SK-N-SH (cell line): ENCODE data around the gene PRTFDC1. TPM values are rescaled to one million over a fixed set of nuclear protein-coding genes. Genes with fewer than 3 reads are reported as not detected.

Experiments
- CTCF ChIA-PET: fragments of 300-600, 350-600 bp; formaldehyde crosslinking; extraction: SDS; loops from one replicate; lab custom pipeline; 2021; lab: Yijun Ruan, JAX
- POLR2A ChIA-PET: fragments of 350-600 bp; sonication (Branson Sonifier 250); formaldehyde crosslinking; extraction: SDS; loops from one replicate; lab custom pipeline; 2020; ENCODE audit warnings: antibody characterized with exemption, inconsistent platforms; lab: Yijun Ruan, JAX
- DNase-seq: peaks from one replicate; pipeline ENCODE4 v3.0.0; 2012
- H2AFZ ChIP-seq: fragments of 200-600 bp; sonication (generic); 2 replicates; pipeline ENCODE4 v1.8.1; 2016; ENCODE audit warnings: antibody characterized with exemption, mild to moderate bottlenecking, low read depth
- H3F3A ChIP-seq: fragments of 200-600 bp; sonication (generic); replicated peaks from 2 replicates; pipeline ENCODE3; 2016; ENCODE audit warnings: antibody characterized with exemption, mild to moderate bottlenecking; ENCODE audit not compliant: insufficient read depth
- H3K27ac ChIP-seq, 2 experiments: fragments of 200-500 bp in 1 of 2; fragments of 200-600 bp in 1 of 2; sonication (Bioruptor generic) in 1 of 2; sonication (generic), shearing (Covaris generic) in 1 of 2; 2 replicates each; pipeline versions ENCODE4 v1.5.1 to v1.6.1; 2014 to 2016; ENCODE audit warnings: low read depth in 2 of 2, inconsistent platforms in 1 of 2, low read length in 1 of 2, mild to moderate bottlenecking in 1 of 2, mixed read lengths in 1 of 2
- H3K27me3 ChIP-seq: fragments of 200-600 bp; sonication (generic), shearing (Covaris generic); 2 replicates; pipeline ENCODE4 v1.6.1; 2016; ENCODE audit warnings: mixed run types; ENCODE audit not compliant: insufficient read depth
- H3K36me3 ChIP-seq, 2 experiments: fragments of 200-500 bp in 1 of 2; fragments of 200-600 bp in 1 of 2; sonication (Bioruptor generic) in 1 of 2; sonication (generic) in 1 of 2; replicated peaks in 1 of 2; 2 replicates each; pipeline versions ENCODE3 to v1.5.1; 2014 to 2016; ENCODE audit warnings: low read length in 1 of 2, mild to moderate bottlenecking in 1 of 2; ENCODE audit not compliant: insufficient read depth in 2 of 2, control insufficient read depth in 1 of 2
- H3K4me1 ChIP-seq, 2 experiments: fragments of 200-500 bp in 1 of 2; fragments of 200-600 bp in 1 of 2; sonication (Bioruptor generic) in 1 of 2; sonication (generic), shearing (Covaris generic) in 1 of 2; 2 replicates each; pipeline versions ENCODE4 v1.5.1 to v1.6.1; 2014 to 2016; ENCODE audit warnings: low read depth in 1 of 2, low read length in 1 of 2, mixed run types in 1 of 2; ENCODE audit not compliant: insufficient read depth in 2 of 2, control insufficient read depth in 1 of 2
- H3K4me2 ChIP-seq: fragments of 200-600 bp; sonication (generic), shearing (Covaris generic); 2 replicates; pipeline ENCODE4 v1.6.1; 2017; ENCODE audit warnings: mixed run types
- H3K4me3 ChIP-seq, 2 experiments: fragments of 200-500 bp in 1 of 2; fragments of 200-600 bp in 1 of 2; sonication (Bioruptor generic) in 1 of 2; sonication (generic), shearing (Covaris generic) in 1 of 2; 2 replicates each; pipeline versions ENCODE4 v1.5.1 to v1.8.1; 2014 to 2016; ENCODE audit warnings: low read depth in 2 of 2, inconsistent platforms in 1 of 2, low read length in 1 of 2, mild to moderate bottlenecking in 1 of 2, mixed read lengths in 1 of 2, moderate library complexity in 1 of 2
- H3K79me2 ChIP-seq: fragments of 200-600 bp; sonication (generic); 2 replicates; pipeline ENCODE4 v1.8.1; 2017; ENCODE audit warnings: mild to moderate bottlenecking; ENCODE audit not compliant: insufficient read depth
- H3K9ac ChIP-seq: fragments of 200-600 bp; sonication (generic); 2 replicates; pipeline ENCODE4 v1.6.1; 2017; ENCODE audit warnings: mixed run types
- H3K9me2 ChIP-seq: fragments of 200-600 bp; sonication (generic); 2 replicates; pipeline ENCODE4 v1.6.1; 2017; ENCODE audit warnings: mixed run types
- H3K9me3 ChIP-seq: fragments of 200-600 bp; sonication (generic); 2 replicates; pipeline ENCODE4 v1.6.1; 2017; ENCODE audit warnings: mixed run types, mild to moderate bottlenecking, moderate library complexity
- H4K20me1 ChIP-seq: fragments of 200-600 bp; sonication (generic); 2 replicates; pipeline ENCODE4 v1.6.1; 2017; ENCODE audit warnings: mild to moderate bottlenecking, mixed run types; ENCODE audit not compliant: insufficient read depth
- ELF1 ChIP-seq: IDR thresholded peaks from 2 replicates; pipeline ENCODE4 v1.4.0; 2012
- FOSL2 ChIP-seq: IDR thresholded peaks from 2 replicates; pipeline ENCODE4 v1.4.0; 2012; ENCODE audit warnings: low read depth, mild to moderate bottlenecking, moderate library complexity, borderline replicate concordance
- FOXM1 ChIP-seq: IDR thresholded peaks from 2 replicates; pipeline ENCODE4 v1.4.0; 2012; ENCODE audit warnings: low read depth, mild to moderate bottlenecking
- GATA2 ChIP-seq: sonication (generic); formaldehyde crosslinking; IDR thresholded peaks from 2 replicates; pipeline ENCODE4 v1.5.0; 2020; ENCODE audit warnings: mild to moderate bottlenecking, missing genetic modification reagents
- JUND ChIP-seq: IDR thresholded peaks from 2 replicates; pipeline ENCODE4 v1.4.0; 2012
- MEF2A ChIP-seq: IDR thresholded peaks from 2 replicates; pipeline ENCODE4 v1.4.0; 2012; ENCODE audit warnings: low read depth, borderline replicate concordance
- MXI1 ChIP-seq: IDR thresholded peaks from 2 replicates; pipeline ENCODE4 v1.6.1; 2012; ENCODE audit warnings: mild to moderate bottlenecking, low read depth, low read length, improper control_type of control experiment
- NFIC ChIP-seq: IDR thresholded peaks from 2 replicates; pipeline ENCODE4 v1.4.0; 2012; ENCODE audit warnings: borderline replicate concordance
- POLR2AphosphoS5 ChIP-seq: IDR thresholded peaks from 2 replicates; pipeline ENCODE4 v1.6.1; 2012; ENCODE audit warnings: low read depth, low read length
- RAD21 ChIP-seq: IDR thresholded peaks from 2 replicates; pipeline ENCODE4 v1.6.1; 2012; ENCODE audit warnings: mild to moderate bottlenecking, low read length
- RCOR1 ChIP-seq: fragments of 150-350 bp; IDR thresholded peaks from 2 replicates; pipeline ENCODE4 v1.6.1; 2017; ENCODE audit warnings: antibody characterized with exemption, low read length
- RXRA ChIP-seq: IDR thresholded peaks from 2 replicates; pipeline ENCODE4 v1.4.0; 2012; ENCODE audit warnings: low read depth, mild to moderate bottlenecking, borderline replicate concordance
- SIN3A ChIP-seq: IDR thresholded peaks from 2 replicates; pipeline ENCODE4 v1.6.1; 2012; ENCODE audit warnings: low read depth, mild to moderate bottlenecking, low read length, moderate library complexity, borderline replicate concordance
- TAF1 ChIP-seq: IDR thresholded peaks from 2 replicates; pipeline ENCODE4 v1.6.1; 2012; ENCODE audit warnings: low read depth, mild to moderate bottlenecking, low read length, moderate library complexity, borderline replicate concordance
- TCF12 ChIP-seq: IDR thresholded peaks from 2 replicates; pipeline ENCODE4 v1.4.0; 2012
- YY1 ChIP-seq: IDR thresholded peaks from 2 replicates; pipeline ENCODE4 v1.4.0; 2012; ENCODE audit warnings: low read depth, mild to moderate bottlenecking
- WGBS: methylation state at CpG from one replicate; pipeline ENCODE4 v1.1.6; 2017; ENCODE audit warnings: low lambda C conversion rate; 5-methylcytosine and 5-hydroxymethylcytosine counted together
- polyA plus RNA-seq, 3 experiments: library from polyadenylated mRNA; depleted of rRNA; stranded (reverse); fragments of >200 nt; gene quantifications; 2 replicates each; pipeline ENCODE4 v1.2.3, GENCODE V29; 2012
- TF ChIP-seq, protein P1 (sequence below): IDR thresholded peaks from 2 replicates; pipeline ENCODE4 v1.4.0; 2012; ENCODE audit warnings: low read depth, borderline replicate concordance
- TF ChIP-seq, protein P2 (sequence below): IDR thresholded peaks from 2 replicates; pipeline ENCODE4; 2012
- TF ChIP-seq, protein P3 (sequence below): fragments of 150-350 bp; IDR thresholded peaks from 2 replicates; pipeline ENCODE4 v1.6.1; 2017; ENCODE audit warnings: antibody characterized with exemption, low read length, low read depth, borderline replicate concordance
- TF ChIP-seq, protein P4 (sequence below): fragments of 200-600 bp; sonication (generic); IDR thresholded peaks from 2 replicates; pipeline ENCODE4 v1.6.1; 2017; ENCODE audit warnings: antibody characterized with exemption, mild to moderate bottlenecking, moderate library complexity
- TF ChIP-seq, protein P5 (sequence below): IDR thresholded peaks from 2 replicates; pipeline ENCODE4 v1.6.1; 2012; ENCODE audit warnings: mild to moderate bottlenecking, low read depth, low read length, moderate library complexity

Gene PRTFDC1
- polyA plus RNA-seq, 1 of the 3 experiments (the other 2 are of a cell fraction) = 6.6 TPM

DNA sequence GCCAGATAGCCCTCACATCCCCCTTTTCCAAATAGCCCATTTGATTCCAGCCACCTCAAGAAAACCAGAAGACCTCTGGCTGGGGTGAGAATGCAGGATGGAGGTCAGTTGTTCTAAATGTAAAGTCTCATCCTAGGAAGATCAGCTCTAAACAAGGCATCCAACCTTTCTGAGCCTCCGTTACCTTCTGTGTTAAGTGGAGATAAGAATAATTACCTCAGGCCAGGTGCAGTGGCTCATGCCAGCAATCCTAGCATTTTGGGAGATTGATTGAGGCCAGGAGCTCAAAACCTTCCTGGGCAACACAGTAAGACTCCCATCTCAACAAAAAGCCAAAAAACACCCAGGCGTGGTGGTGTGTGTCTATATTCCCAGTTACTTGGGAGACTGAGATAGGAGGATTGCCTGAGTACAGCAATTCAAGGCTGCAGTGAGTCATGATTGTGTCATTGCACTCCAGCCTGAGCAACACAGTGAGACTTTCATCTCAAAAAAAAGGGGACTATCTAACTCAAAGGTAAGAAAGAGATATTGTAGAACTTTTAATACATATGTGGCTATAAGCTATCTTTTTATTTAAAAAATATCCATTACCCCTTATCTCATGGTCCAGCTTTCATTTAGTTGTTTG, 43.5 kb downstream of the PRTFDC1 start:
- Histone ChIP-seq H3K27ac (peak overlapping the region in 1 of 2 experiments; percentile 43; a peak in 2 of 4 replicates), H2AFZ (no peak overlapping the region; the same call in 1 of the 2 replicates), H3K4me2 (no peak overlapping the region), H3K27me3 (no peaks in the 10 kb centered on the region), H3K36me3 (no peaks in the 10 kb centered on the region), H3K9me3 (no peaks in the 10 kb centered on the region), H3K9me2 (no peaks in the 10 kb centered on the region), H3K79me2 (no peaks in the 10 kb centered on the region), H4K20me1 (no peaks in the 10 kb centered on the region), H3K4me3 (no peak overlapping the region), H3K9ac (no peak overlapping the region), H3K4me1 (no peaks in the 10 kb centered on the region), H3F3A (no peaks in the 10 kb centered on the region)
- POLR2A ChIA-PET = no interaction called here
- no peak for DNase-seq
- WGBS = 58% methylated on average over 2 of the region's 2 CpGs
- CTCF ChIA-PET = no interaction called here
- peak; percentile 89 for TF ChIP-seq JUND
- no peak for TF ChIP-seq RCOR1
- TF ChIP-seq FOSL2 = peak; percentile 93

DNA sequence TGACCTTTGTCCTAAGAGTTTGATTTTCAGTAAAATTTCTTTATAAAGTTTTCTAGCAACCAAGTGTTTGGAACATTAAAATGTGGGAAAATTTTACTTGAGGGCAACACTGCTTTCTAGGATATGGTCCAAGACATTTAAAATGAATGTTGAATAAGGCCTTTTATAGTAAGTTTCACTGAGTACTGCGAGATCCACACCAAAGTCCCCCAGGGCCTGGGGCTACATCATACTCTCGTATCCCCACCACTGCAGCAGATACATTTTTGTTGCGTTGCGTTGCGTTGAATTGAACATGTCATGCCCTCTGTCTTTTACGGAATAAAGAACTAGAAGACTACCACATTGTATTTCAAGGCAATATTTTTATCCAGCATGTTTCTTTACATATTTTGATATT, 44.5 kb downstream of the PRTFDC1 start:
- WGBS = 97% methylated on average over 6 of the region's 6 CpGs
- H3K27ac ChIP-seq = no peak overlapping the region
- no peak overlapping the region for H2AFZ ChIP-seq
- H3K9me3 ChIP-seq = no peaks in the 10 kb centered on the region
- TF ChIP-seq YY1 = no peak
- TF ChIP-seq, protein P1, sequence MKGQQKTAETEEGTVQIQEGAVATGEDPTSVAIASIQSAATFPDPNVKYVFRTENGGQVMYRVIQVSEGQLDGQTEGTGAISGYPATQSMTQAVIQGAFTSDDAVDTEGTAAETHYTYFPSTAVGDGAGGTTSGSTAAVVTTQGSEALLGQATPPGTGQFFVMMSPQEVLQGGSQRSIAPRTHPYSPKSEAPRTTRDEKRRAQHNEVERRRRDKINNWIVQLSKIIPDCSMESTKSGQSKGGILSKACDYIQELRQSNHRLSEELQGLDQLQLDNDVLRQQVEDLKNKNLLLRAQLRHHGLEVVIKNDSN = no peak
- TF ChIP-seq NFIC = no peak
- TF ChIP-seq TCF12 = no peak
- no peak for TF ChIP-seq ELF1
- TF ChIP-seq SIN3A = no peak
- TF ChIP-seq TAF1 = no peak
- no peak for TF ChIP-seq MXI1
- no peak for TF ChIP-seq POLR2AphosphoS5
- TF ChIP-seq, protein P2, sequence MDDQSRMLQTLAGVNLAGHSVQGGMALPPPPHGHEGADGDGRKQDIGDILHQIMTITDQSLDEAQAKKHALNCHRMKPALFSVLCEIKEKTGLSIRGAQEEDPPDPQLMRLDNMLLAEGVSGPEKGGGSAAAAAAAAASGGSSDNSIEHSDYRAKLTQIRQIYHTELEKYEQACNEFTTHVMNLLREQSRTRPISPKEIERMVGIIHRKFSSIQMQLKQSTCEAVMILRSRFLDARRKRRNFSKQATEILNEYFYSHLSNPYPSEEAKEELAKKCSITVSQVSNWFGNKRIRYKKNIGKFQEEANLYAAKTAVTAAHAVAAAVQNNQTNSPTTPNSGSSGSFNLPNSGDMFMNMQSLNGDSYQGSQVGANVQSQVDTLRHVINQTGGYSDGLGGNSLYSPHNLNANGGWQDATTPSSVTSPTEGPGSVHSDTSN = no peak
- TF ChIP-seq GATA2 (CRISPR knock-in tag) = no peak
- TF ChIP-seq, protein P3, sequence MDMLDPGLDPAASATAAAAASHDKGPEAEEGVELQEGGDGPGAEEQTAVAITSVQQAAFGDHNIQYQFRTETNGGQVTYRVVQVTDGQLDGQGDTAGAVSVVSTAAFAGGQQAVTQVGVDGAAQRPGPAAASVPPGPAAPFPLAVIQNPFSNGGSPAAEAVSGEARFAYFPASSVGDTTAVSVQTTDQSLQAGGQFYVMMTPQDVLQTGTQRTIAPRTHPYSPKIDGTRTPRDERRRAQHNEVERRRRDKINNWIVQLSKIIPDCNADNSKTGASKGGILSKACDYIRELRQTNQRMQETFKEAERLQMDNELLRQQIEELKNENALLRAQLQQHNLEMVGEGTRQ = no peak
- TF ChIP-seq JUND = no peak
- TF ChIP-seq MEF2A = no peak
- TF ChIP-seq, protein P4, sequence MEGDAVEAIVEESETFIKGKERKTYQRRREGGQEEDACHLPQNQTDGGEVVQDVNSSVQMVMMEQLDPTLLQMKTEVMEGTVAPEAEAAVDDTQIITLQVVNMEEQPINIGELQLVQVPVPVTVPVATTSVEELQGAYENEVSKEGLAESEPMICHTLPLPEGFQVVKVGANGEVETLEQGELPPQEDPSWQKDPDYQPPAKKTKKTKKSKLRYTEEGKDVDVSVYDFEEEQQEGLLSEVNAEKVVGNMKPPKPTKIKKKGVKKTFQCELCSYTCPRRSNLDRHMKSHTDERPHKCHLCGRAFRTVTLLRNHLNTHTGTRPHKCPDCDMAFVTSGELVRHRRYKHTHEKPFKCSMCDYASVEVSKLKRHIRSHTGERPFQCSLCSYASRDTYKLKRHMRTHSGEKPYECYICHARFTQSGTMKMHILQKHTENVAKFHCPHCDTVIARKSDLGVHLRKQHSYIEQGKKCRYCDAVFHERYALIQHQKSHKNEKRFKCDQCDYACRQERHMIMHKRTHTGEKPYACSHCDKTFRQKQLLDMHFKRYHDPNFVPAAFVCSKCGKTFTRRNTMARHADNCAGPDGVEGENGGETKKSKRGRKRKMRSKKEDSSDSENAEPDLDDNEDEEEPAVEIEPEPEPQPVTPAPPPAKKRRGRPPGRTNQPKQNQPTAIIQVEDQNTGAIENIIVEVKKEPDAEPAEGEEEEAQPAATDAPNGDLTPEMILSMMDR = no peak
- no peak for TF ChIP-seq RCOR1
- TF ChIP-seq, protein P5, sequence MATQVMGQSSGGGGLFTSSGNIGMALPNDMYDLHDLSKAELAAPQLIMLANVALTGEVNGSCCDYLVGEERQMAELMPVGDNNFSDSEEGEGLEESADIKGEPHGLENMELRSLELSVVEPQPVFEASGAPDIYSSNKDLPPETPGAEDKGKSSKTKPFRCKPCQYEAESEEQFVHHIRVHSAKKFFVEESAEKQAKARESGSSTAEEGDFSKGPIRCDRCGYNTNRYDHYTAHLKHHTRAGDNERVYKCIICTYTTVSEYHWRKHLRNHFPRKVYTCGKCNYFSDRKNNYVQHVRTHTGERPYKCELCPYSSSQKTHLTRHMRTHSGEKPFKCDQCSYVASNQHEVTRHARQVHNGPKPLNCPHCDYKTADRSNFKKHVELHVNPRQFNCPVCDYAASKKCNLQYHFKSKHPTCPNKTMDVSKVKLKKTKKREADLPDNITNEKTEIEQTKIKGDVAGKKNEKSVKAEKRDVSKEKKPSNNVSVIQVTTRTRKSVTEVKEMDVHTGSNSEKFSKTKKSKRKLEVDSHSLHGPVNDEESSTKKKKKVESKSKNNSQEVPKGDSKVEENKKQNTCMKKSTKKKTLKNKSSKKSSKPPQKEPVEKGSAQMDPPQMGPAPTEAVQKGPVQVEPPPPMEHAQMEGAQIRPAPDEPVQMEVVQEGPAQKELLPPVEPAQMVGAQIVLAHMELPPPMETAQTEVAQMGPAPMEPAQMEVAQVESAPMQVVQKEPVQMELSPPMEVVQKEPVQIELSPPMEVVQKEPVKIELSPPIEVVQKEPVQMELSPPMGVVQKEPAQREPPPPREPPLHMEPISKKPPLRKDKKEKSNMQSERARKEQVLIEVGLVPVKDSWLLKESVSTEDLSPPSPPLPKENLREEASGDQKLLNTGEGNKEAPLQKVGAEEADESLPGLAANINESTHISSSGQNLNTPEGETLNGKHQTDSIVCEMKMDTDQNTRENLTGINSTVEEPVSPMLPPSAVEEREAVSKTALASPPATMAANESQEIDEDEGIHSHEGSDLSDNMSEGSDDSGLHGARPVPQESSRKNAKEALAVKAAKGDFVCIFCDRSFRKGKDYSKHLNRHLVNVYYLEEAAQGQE = no peak
- no peak for TF ChIP-seq FOXM1
- no peak for TF ChIP-seq RAD21
- TF ChIP-seq RXRA = no peak
- H3K4me3 ChIP-seq = no peak overlapping the region
- no peaks in the 10 kb centered on the region for H4K20me1 ChIP-seq
- H3K9me2 ChIP-seq = no peaks in the 10 kb centered on the region
- no peak overlapping the region for H3K4me2 ChIP-seq
- no peak for DNase-seq
- CTCF ChIA-PET = no interaction called here
- H3K9ac ChIP-seq = no peak overlapping the region
- no peaks in the 10 kb centered on the region for H3K79me2 ChIP-seq
- H3K36me3 ChIP-seq = no peaks in the 10 kb centered on the region
- H3K4me1 ChIP-seq = no peaks in the 10 kb centered on the region
- POLR2A ChIA-PET = no interaction called here
- peaks cover under 1% of the 10 kb centered on the region for H3F3A ChIP-seq
- no peaks in the 10 kb centered on the region for H3K27me3 ChIP-seq
